Fibroblast of skin of left biceps (primary cell): ENCODE data around the gene POLR2H.

Experiments
- DNase-seq, 2 experiments: peaks; one replicate each; pipeline ENCODE4 v3.0.0-alpha.2; 2013; ENCODE audit warnings: low read depth in 2 of 2

Gene POLR2H

DNA sequence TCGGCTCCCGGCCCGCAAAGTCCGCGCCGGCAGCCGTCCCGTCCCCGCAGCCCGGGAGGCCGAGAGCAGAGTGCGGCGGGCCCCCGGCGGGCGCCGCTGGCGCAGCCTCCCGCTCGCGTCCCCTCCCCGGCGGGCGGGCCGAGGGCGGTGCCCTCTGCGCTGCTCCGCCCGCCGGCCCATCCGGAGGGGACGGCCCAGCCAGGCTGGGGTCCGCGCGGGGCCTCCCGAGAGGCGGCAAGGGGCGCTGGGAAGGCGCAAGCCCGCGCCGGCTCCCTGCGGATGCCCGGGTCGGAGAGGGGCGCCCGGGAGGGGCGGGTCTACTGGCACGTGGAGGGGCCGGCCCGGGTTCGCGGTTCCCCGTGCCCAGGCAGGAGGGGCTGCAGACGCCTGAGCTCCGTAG lies at the start of gene POLR2H, which contains the start of gene CLCN2:
Gene POLR2H, plus strand, starts transcription at position 179 of the 400 bp plus-strand sequence. CDS start 1,783 bp downstream, outside the sequence.
Gene CLCN2, minus strand, starts transcription at position 74 of the 400 bp plus-strand sequence. CDS start 126 bp downstream, outside the sequence.
- DNase-seq = no peak

DNA sequence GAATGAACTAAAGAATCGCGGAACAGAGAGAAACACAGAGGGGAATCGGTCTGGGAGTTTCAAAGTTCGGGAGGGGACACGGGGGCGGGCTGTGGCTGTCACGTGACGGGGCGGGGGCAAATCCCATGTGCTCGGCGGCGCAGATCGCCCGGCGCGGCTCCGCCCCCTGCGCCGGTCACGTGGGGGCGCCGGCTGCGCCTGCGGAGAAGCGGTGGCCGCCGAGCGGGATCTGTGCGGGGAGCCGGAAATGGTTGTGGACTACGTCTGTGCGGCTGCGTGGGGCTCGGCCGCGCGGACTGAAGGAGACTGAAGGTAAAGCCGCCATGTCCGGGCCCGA lies 47.2 kb upstream of the POLR2H start, which contains the start of gene EIF4G1:
Gene EIF4G1, plus strand, starts transcription at position 244 of the 337 bp plus-strand sequence. CDS start 1,191 bp downstream, outside the sequence.
- DNase-seq = peak; percentile 78 to 82

DNA sequence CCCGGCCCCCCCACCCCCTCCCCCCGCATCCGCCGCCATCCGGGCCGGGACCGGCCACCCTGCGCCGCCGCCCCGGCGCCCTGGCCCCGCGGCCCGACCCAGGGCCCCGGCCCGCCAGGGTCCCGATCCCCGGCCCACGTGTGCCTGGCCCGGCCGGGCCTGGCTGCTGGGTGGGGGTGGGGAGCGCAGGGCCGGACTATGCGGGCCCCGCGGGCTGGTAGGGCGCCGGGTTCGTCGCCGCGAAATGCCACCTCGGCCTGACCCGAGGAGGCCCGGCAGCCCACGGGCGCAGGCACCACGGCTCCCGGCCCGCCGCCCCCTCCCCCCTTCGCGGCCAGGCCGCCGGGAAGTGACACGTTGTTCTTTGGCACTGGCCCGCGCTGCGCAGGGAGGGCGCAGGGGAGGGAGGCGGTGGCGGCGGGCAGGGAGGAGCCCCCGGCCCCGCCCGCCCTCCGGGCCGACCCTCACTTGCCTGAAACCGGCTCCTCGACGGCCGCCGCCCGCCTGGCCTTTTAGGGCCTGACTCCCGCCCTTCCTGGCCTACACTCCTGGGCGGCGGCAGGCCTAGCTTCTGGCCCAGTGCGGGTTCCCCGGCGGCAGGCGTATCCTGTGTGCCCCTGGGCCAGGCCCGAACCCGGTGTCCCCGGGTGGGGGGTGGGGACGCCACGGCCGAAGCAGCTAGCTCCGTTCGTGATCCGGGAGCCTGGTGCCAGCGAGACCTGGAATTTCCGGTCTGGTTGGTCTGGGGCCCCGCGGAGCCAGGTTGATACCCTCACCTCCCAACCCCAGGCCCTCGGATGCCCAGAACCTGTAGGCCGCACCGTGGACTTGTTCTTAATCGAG lies 46.6 kb upstream of the POLR2H start:
- DNase-seq = peak; percentile 59

DNA sequence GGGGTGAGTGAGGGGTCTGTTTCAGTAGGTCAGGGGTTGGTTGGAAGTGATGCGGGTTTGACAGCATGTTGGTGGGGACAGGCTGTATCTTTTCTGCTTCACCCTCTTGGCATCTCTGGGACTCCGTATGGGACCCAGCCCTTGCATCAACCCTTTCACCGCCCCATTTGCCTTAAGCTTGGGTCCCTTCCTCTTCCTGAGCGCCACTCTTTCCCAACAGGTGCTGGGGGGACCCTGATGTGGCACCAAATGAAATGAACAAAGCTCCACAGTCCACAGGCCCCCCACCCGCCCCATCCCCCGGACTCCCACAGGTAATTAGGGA lies 46.0 kb upstream of the POLR2H start:
- DNase-seq = no peak

DNA sequence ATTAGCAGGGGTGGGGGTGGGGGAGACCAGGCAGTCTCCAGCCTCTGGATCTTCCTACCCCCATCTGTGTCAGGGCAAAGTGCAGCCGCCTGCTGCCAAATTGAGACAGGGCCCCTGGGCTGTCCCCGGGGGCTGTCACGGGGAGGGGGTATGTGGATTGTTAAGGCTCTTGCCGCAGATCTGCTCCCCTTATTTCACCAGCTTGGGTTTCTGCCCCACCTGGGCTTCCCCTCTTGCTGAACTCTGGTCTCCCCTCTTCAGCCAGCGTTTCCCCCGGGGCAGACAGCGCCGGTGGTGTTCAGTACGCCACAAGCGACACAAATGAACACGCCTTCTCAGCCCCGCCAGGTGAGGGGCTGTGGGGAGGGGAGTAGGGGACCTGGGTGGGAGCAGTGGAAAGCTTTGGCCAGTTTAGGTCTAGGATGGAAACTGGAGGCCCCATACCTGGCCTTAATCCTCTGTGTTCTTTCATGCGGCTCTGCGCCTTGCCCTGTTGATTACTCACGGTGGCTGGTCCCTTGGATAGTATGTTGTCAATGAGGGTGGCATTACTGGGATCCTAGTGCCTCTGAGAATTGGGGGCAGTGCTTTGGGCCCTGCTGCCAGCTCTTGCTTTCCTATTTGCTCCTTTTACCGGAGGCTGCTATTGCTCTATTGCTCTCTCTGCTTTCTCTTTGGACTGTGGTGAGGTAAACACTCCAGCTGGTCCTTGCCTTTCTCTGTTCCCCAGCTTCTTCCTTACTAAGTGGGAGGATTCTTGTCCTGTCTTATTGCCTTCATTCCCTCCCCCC lies 45.4 kb upstream of the POLR2H start:
- DNase-seq = no peak

DNA sequence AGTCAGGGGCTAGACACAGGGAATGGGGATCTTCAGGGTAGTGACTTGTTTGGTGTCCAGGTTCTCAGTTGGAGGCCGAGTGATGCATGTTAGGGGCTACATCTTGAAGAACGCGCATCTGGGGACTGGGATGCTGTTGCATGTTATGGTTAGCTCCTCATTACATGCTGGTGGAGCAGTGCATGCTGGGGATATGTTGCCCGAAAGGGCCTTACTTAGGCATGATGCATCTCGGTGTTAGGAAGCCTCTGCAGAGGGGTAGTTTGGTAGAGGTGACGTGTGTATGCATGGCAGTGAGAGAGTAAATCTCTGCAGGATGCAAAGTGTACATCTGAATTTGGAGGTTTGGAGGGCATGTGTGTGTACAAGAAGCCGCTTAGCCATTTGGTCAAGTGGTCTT lies 44.7 kb upstream of the POLR2H start:
- DNase-seq = no peak

DNA sequence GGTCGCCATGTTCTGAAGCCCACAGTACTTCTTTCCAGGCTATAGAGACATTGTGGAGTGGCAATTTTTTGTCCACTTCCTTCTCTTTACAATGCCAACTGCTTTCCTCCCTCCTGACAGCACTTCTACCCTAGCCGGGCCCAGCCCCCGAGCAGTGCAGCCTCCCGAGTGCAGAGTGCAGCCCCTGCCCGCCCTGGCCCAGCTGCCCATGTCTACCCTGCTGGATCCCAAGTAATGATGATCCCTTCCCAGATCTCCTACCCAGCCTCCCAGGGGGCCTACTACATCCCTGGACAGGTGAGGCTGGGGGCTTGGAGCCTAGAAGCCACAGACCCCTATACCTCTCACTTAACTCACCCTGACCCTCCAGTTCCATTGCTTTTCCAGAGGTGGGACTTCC lies 44.3 kb upstream of the POLR2H start:
- DNase-seq = no peak

DNA sequence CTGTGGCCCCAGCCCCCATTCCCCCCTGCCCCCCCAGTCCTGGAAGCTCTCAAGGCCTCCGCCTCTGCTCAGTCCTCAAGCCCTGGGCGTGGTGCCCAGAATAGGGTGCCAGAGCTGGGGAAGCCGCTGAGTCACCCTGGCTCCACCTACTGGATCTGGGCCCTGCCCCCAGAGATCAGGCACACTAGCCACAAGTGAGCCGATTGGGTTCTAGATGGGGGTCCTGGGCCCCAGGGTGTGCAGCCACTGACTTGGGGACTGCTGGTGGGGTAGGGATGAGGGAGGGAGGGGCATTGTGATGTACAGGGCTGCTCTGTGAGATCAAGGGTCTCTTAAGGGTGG lies 41.4 kb upstream of the POLR2H start:
- DNase-seq = peak; percentile 90 to 92

DNA sequence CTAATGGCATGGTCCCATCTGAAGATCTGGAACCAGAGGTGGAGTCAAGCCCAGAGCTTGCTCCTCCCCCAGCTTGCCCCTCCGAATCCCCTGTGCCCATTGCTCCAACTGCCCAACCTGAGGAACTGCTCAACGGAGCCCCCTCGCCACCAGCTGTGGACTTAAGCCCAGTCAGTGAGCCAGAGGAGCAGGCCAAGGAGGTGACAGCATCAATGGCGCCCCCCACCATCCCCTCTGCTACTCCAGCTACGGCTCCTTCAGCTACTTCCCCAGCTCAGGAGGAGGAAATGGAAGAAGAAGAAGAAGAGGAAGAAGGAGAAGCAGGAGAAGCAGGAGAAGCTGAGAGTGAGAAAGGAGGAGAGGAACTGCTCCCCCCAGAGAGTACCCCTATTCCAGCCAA lies 39.8 kb upstream of the POLR2H start:
- DNase-seq = no peak

DNA sequence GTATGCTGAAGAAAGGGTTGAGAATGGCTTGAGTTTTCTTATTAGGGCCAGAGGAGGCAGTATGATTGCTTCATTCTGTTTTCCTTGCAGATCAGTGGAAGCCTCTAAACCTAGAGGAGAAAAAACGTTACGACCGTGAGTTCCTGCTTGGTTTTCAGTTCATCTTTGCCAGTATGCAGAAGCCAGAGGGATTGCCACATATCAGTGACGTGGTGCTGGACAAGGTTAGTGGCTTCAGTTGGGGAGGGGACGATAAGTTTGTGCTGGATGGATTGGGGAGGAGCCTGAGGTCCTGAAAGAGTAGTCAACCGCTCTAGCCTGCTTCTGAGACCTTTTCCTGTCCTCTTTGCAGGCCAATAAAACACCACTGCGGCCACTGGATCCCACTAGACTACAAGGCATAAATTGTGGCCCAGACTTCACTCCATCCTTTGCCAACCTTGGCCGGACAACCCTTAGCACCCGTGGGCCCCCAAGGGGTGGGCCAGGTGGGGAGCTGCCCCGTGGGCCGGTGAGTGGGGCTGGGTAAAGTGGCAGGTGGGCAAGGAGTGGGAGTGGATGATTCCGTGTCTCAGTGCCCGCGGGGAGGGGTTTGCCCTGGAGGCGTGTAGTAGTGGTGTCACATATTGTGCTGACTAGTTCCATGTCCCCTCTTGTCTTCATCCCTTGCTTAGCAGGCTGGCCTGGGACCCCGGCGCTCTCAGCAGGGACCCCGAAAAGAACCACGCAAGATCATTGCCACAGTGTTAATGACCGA lies 38.6 kb upstream of the POLR2H start:
- DNase-seq = no peak

DNA sequence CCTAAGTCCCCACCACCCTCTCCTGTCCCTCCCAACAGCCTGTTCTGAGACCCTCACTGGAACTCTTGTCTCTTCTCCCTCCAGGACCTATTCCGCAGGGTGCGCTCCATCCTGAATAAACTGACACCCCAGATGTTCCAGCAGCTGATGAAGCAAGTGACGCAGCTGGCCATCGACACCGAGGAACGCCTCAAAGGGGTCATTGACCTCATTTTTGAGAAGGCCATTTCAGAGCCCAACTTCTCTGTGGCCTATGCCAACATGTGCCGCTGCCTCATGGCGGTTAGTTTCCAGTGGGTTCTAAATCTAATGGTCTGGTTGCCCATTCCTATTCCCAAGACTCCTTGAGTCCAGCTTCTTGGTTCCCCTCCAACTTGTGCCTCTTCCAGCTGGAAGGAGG lies 37.8 kb upstream of the POLR2H start:
- DNase-seq = no peak

DNA sequence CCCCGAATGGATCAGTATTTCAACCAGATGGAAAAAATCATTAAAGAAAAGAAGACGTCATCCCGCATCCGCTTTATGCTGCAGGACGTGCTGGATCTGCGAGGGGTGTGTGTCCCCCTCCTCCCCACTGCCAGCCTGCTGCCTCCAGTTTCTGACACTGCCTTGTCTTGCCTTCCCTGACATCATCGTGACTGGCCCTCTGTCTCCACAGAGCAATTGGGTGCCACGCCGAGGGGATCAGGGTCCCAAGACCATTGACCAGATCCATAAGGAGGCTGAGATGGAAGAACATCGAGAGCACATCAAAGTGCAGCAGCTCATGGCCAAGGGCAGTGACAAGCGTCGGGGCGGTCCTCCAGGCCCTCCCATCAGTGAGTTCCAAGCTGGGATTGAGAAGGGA lies 36.2 kb upstream of the POLR2H start:
- DNase-seq = no peak

DNA sequence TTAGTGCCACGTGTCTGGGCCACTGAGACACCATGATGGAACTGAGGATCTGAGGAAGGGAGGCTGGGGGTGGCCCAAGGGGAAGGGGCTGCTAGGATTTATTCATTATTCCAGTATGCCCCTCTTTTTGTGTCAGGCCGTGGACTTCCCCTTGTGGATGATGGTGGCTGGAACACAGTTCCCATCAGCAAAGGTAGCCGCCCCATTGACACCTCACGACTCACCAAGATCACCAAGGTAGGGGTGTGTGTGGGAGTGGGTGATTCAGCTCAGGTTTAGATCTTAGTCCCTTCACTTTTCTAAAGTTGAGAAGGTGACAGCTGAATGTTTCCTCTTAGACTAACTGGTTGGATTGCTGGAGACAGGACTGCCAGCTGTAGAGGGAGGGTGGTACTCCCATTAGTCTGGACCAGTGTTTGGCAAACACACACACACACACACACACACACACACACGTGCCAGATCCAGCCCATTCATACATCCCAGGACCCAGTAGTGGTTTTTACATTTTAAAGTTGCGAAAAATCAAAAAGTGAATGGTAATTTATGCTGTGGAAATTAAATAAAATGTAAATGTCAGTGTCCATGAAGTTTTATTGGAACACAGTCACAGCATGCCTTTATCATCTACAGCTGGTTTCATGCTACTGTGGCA lies 35.7 kb upstream of the POLR2H start:
- no peak for DNase-seq

DNA sequence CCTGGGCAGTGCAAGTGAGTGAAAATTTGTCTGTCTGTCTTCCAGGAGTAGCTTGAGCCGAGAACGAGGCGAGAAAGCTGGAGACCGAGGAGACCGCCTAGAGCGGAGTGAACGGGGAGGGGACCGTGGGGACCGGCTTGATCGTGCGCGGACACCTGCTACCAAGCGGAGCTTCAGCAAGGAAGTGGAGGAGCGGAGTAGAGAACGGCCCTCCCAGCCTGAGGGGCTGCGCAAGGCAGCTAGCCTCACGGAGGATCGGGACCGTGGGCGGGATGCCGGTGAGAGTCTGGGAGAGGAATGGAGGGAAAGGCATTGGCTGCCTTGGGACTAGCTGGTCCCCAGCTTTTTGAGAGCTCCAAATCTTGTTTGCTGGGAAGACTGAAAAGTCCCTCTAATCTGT lies 34.3 kb upstream of the POLR2H start:
- DNase-seq = no peak

DNA sequence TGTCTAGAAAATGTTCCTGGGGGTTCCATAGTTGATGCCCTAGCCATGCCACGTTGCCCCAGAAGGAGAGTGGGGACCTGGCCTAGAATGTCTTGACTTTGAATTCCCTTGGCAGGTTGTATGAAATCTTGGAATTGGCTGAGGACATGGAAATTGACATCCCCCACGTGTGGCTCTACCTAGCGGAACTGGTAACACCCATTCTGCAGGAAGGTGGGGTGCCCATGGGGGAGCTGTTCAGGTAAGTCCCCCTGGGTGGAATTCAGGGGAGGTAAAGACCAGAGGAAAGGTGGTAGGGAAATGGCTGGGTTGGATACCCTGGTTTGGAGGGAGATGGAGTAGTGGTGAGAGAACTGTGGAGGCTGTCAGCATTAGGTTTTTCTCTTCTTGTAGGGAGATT lies 33.0 kb upstream of the POLR2H start:
- no peak for DNase-seq

DNA sequence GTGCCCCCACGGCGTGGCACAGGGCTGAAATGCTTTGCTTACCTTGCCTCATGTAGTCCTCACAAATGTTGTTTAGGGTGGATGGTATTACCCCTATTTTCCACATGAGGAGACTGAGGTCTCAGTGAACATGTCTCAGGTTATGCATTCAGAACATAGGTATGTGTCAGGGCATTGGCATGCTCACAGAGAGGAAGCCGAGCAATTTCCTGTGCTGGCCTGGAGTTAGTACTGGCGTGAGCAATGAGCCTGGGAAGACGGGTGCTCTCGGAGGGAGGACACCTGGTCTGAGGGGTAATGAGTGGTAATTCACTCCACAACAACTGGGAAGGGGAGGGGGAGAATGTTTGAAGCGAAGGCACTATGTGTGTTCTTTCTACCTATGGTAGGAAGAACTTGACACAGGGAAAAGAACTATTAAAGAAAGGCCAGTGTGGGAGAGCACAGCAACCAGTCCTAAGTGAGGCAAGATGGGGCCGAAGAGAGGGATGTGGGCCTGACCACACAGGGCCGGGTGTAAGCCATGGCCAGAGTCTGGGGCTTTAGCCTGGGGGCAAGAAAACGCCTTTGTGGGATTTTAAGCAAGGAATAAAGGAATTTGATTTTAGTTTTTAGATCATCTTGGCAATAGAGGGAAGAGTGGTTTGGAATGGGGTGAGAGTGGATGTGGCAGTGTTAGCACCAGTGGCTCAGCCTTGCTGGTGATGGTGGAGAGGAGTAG lies 29.0 kb upstream of the POLR2H start:
- peak; percentile 48 to 49 for DNase-seq

DNA sequence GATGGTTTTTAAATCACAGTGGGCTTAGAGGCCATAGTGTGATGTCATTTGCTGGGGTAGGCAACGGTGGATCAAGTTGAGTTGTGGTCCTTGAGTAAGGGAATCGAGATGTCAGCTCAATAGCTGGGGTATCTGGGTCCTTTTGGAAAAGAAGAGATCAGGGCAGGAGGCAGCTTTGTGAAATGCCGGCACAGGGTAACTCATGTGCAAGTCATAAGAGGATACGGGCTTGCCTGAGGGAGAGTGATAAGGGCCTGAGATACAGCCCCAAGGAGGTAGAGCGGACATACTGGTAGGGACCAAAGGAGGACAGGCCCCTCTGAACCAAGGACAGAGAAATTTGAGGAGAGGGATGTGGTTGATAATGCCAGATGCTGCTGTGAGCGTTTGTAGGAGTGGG lies 28.3 kb upstream of the POLR2H start:
- no peak for DNase-seq

DNA sequence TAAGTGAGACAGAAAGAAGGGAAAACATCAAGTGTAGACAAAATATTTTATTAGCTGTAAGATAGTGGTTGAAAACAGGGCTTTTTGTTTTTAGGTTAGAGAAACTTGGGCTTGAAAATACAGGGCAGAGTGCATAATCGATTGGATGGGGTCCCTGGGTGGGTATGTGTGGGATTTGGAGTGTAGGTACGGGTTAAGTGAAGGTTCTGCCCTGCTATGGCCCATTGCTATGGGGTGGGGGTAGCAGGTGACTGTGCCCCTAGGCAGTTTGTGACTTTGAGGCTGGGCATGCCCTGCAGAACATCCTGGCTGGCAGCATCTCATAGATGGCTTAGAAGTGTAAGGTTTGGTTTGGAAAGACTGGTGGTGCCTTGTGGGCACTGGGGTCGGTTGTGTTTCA lies 27.8 kb upstream of the POLR2H start:
- no peak for DNase-seq

DNA sequence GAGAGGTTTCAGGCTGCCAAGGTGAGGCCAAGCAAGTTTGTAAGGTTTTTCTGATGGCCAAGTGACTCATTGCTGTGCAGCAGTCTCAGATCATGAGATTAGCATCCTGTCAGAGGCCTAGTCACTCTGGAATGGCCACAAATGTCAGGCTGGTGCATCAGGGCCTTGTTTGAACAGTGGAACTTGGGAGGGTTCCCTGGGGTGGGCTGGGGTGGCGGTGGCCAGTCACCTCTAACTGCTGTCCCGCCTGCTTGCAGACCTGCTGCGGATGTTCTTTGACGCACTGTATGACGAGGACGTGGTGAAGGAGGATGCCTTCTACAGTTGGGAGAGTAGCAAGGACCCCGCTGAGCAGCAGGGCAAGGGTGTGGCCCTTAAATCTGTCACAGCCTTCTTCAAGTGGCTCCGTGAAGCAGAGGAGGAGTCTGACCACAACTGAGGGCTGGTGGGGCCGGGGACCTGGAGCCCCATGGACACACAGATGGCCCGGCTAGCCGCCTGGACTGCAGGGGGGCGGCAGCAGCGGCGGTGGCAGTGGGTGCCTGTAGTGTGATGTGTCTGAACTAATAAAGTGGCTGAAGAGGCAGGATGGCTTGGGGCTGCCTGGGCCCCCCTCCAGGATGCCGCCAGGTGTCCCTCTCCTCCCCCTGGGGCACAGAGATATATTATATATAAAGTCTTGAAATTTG lies 26.9 kb upstream of the POLR2H start:
- no peak for DNase-seq

DNA sequence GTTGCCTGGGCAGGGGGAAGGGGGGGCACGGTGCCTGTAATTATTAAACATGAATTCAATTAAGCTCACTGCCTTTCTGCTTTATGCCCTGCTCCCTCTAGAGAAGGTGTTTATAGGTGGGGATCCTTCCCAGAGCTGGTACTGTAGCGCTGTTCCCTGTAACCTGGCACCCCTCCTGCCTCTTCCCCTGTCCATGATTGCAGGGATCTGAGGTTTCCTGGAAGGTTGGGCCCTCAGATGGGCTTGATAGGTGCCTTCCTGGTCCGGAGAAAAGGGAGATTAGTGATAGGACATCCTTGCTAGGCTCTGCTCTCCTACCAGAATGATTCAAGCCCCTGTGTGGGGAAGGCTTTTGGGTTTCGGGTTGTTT lies 26.2 kb upstream of the POLR2H start:
- no peak for DNase-seq
